ENCODE measurements around the gene PTPN21. TPM values are rescaled to one million over a fixed set of nuclear protein-coding genes. Genes with fewer than 3 reads are reported as not detected.

The PTPN21 gene
- total RNA-seq, 4 donors from 2014 or later, result 27.8 to 38.5 (median 28.9) TPM

DNA sequence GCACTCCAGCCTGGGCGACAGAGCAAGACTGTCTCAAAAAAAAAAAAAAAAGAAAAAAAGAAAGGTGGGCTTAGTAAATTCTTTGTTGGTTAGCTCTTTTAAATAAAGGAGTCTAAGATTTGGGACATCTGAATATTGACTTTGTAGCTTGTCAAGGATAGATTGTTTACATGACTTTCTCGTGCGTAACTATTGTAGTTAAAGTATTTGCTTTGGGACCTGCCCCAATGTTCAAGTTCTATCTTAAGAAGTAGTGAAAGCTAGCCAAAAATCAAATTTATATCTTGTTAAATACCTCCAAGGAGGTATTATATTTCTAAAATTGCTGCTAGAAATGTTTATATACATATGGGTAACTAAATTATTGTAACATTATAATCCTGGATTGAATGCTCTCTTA, 32.4 kb downstream of the PTPN21 start:
- peaks cover 0 to 25% (median 17%) of the 10 kb centered on the region in 4 donors for H3K4me1 ChIP-seq
- TF ChIP-seq EP300 (IDR thresholded peaks at IDR 0.05; ENCODE audit: low read depth) (no peak), POLR2A (IDR thresholded peaks at IDR 0.05) (no peak), POLR2AphosphoS5 (IDR thresholded peaks at IDR 0.05) (no peak)
- TF ChIP-seq, protein P1, sequence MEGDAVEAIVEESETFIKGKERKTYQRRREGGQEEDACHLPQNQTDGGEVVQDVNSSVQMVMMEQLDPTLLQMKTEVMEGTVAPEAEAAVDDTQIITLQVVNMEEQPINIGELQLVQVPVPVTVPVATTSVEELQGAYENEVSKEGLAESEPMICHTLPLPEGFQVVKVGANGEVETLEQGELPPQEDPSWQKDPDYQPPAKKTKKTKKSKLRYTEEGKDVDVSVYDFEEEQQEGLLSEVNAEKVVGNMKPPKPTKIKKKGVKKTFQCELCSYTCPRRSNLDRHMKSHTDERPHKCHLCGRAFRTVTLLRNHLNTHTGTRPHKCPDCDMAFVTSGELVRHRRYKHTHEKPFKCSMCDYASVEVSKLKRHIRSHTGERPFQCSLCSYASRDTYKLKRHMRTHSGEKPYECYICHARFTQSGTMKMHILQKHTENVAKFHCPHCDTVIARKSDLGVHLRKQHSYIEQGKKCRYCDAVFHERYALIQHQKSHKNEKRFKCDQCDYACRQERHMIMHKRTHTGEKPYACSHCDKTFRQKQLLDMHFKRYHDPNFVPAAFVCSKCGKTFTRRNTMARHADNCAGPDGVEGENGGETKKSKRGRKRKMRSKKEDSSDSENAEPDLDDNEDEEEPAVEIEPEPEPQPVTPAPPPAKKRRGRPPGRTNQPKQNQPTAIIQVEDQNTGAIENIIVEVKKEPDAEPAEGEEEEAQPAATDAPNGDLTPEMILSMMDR (IDR thresholded peaks at IDR 0.05), result no peak
- H3K36me3 ChIP-seq, result no peaks in the 10 kb centered on the region
- WGBS, 2 donors (ENCODE audit: low coverage in 1 of 2), result 56 to 70% methylated on average over 2 to 3 of the region's 3 CpGs
- in situ Hi-C loops (cut with MboI; ENCODE audit: low pct_ligation_motif_present in 1 of 4, low pct_unique_long_range_greater_than_20kb in 1 of 4, low sequenced_read_pairs in 3 of 4) (no loop called here), intact Hi-C loops (cut with DNase I; ENCODE audit: low total_unique reads) (no loop called here)
- no peaks in the 10 kb centered on the region for H3K27me3 ChIP-seq
- H3K9me3 ChIP-seq, result no peaks in the 10 kb centered on the region
- DNase-seq, result no peak
- no peak overlapping the region for H3K4me3 ChIP-seq
- peak overlapping the region in 1 of 4 donors; percentile 24 for H3K27ac ChIP-seq

DNA sequence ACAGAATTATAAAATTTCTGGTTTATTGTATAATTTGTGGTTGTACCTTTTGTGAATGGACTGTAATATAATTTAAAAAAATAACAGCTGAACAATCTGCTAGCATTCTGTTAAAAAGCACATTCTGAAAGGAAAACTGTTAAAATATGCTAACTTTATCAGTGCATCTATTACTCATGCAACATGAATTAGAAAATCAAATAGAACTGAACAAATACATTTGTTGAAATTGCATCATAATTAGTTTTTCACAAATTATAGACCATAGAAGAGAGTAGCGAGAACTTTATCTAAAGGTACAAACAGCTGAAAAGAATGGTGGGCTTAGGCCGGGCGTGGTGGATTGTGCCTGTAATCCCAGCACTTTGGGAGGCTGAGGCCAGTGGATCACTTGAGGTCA, 33.0 kb downstream of the PTPN21 start:
- in situ Hi-C loops (cut with MboI; ENCODE audit: low pct_ligation_motif_present in 1 of 4, low pct_unique_long_range_greater_than_20kb in 1 of 4, low sequenced_read_pairs in 3 of 4), result no loop called here
- Histone ChIP-seq H3K27me3 (no peaks in the 10 kb centered on the region), H3K27ac (peak overlapping the region in 1 of 4 donors; percentile 32), H3K4me3 (no peak overlapping the region), H3K4me1 (peaks cover 0 to 29% (median 18%) of the 10 kb centered on the region in 4 donors), H3K9me3 (no peaks in the 10 kb centered on the region), H3K36me3 (no peaks in the 10 kb centered on the region)
- TF ChIP-seq, protein P1 (IDR thresholded peaks at IDR 0.05), result no peak
- TF ChIP-seq EP300 (IDR thresholded peaks at IDR 0.05; ENCODE audit: low read depth) (no peak), POLR2AphosphoS5 (IDR thresholded peaks at IDR 0.05) (no peak), POLR2A (IDR thresholded peaks at IDR 0.05) (no peak)
- WGBS, 2 donors (ENCODE audit: low coverage in 1 of 2), result 60 to 67% methylated on average over 3 of the region's 3 CpGs
- no peak for DNase-seq
- intact Hi-C loops (cut with DNase I; ENCODE audit: low total_unique reads), result no loop called here

DNA sequence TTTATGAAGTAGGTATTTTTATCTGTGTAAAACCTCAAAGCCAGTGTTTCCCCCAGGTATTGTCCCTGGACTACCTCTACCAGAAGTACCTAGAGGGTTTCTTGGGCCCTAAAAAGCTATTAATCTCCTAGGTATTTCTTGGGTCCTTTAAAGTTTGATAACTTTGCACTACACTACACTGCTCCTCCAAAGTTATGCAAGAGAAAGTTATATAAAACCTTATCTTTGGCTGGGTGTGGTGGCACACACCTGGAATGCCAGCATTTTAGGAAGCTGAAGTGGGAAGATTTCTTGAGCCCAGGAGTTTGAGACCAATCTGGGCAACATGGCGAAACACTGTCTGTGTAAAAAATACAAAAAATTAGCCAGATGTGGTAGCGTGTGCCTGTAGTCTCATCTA, 34.9 kb downstream of the PTPN21 start:
- DNase-seq, result no peak
- Histone ChIP-seq H3K4me1 (peaks cover 0 to 48% (median 25%) of the 10 kb centered on the region in 4 donors), H3K27ac (peak overlapping the region in 3 of 4 donors; percentile 14 to 49 (median 48)), H3K4me3 (no peak overlapping the region), H3K9me3 (no peaks in the 10 kb centered on the region), H3K27me3 (no peaks in the 10 kb centered on the region), H3K36me3 (no peaks in the 10 kb centered on the region)
- intact Hi-C loops (cut with DNase I; ENCODE audit: low total_unique reads), result no loop called here
- in situ Hi-C loops (cut with MboI; ENCODE audit: low pct_ligation_motif_present in 1 of 4, low pct_unique_long_range_greater_than_20kb in 1 of 4, low sequenced_read_pairs in 3 of 4), result no loop called here
- 76 to 83% methylated on average over 1 to 2 of the region's 2 CpGs for WGBS, 2 donors (ENCODE audit: low coverage in 1 of 2)
- no peak for TF ChIP-seq POLR2AphosphoS5 (IDR thresholded peaks at IDR 0.05)
- no peak for TF ChIP-seq POLR2A (IDR thresholded peaks at IDR 0.05)
- no peak for TF ChIP-seq EP300 (IDR thresholded peaks at IDR 0.05; ENCODE audit: low read depth)
- TF ChIP-seq, protein P1 (IDR thresholded peaks at IDR 0.05), result no peak

DNA sequence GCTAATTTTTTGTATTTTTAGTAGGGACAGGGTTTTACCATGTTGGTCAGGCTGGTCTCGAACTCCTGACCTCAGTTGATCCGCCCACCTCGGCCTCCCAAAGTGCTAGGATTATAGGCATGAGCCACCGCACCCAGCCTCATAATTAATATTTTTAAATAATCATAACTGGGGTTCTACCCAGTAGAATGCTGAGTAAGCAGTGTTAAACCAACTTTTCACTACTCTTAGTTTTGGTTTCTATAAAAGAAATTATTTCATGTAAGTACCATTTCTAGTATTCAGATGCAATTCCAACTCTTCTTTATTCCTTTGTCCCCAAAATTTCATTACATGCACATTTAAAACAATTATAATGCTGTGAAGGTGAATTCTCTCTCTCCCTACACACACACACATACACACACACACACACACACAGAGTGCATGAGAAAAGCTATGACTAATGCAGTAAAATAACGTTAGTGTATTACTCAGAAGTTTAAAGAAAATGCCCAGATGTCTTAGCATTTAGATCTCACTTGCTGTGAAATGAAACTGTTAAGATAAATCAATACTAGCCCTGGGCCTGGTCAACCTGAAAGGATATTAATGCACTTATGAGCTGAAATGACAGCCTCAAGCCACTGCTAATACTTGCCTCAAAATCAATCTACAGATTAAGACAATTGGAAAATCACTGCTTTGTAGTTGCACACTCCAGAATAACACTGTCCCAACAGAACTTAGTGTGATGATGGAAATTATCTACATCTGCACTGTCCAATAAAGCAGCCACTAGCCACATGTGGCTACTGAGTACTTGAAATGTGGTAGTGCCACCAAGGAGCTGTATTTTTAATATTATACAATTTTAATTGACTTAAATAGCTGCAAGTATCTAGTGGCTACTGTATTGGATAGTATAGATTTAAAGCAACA, 36.0 kb downstream of the PTPN21 start:
- H3K9me3 ChIP-seq, result no peaks in the 10 kb centered on the region
- no peaks in the 10 kb centered on the region for H3K27me3 ChIP-seq
- H3K4me3 ChIP-seq, result no peak overlapping the region
- WGBS, 2 donors (ENCODE audit: low coverage in 1 of 2), result 73 to 85% methylated on average over 4 to 5 of the region's 5 CpGs
- intact Hi-C loops (cut with DNase I; ENCODE audit: low total_unique reads) (no loop called here), in situ Hi-C loops (cut with MboI; ENCODE audit: low pct_ligation_motif_present in 1 of 4, low pct_unique_long_range_greater_than_20kb in 1 of 4, low sequenced_read_pairs in 3 of 4) (no loop called here)
- peaks cover 0 to 49% (median 25%) of the 10 kb centered on the region in 4 donors for H3K4me1 ChIP-seq
- H3K27ac ChIP-seq, result peak overlapping the region in 1 of 4 donors; percentile 2
- TF ChIP-seq EP300 (IDR thresholded peaks at IDR 0.05; ENCODE audit: low read depth) (no peak), POLR2A (IDR thresholded peaks at IDR 0.05) (no peak), POLR2AphosphoS5 (IDR thresholded peaks at IDR 0.05) (no peak)
- TF ChIP-seq, protein P1 (IDR thresholded peaks at IDR 0.05), result no peak
- DNase-seq, result no peak
- no peaks in the 10 kb centered on the region for H3K36me3 ChIP-seq
